GM19397 (cell line): ENCODE measurements around the gene TCP11.

Source experiments
- ATAC-seq: cut with Tn5 transposase; IDR thresholded peaks from one replicate; pipeline ENCODE4 v1.9.1; 2021; ENCODE audit warnings: mild to moderate bottlenecking, moderate library complexity; ENCODE audit not compliant: unreplicated experiment

The TCP11 gene

GRCh38 chr6:35083507-35083906 lies 57.6 kb downstream of the TCP11 start:
- no peak for ATAC-seq

DNA sequence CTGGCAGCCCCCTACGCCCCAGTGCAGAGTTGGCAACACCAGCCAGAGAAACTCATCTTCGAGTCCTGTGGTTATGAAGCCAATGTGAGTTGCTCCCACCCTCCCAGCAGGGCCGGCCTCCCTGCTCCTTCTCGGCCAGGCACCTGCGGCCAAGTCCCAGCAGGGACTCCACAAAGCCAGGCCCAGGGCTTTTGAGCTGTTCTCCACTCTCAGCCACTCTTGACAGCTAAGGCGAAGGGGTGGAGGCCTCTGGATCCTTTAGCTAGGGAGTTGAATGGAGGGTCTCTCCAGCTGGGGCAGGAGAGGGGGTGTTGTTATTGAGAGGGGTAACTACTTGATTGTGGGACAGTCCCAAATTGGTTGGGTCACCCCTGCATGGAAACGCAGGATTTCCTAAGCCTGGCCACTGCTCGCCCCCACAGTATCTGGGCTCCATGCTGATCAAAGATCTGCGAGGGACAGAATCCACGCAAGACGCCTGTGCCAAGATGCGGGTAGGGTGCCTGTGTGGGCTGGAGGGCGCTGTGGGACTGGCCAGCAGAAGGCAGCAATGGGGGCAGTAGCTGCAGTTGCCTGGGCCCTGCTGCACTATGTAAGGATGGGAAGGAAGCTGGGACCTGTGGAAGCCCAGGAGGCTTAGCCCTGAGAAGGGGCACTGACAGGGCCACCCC lies 58.3 kb downstream of the TCP11 start:
- ATAC-seq: no peak

DNA sequence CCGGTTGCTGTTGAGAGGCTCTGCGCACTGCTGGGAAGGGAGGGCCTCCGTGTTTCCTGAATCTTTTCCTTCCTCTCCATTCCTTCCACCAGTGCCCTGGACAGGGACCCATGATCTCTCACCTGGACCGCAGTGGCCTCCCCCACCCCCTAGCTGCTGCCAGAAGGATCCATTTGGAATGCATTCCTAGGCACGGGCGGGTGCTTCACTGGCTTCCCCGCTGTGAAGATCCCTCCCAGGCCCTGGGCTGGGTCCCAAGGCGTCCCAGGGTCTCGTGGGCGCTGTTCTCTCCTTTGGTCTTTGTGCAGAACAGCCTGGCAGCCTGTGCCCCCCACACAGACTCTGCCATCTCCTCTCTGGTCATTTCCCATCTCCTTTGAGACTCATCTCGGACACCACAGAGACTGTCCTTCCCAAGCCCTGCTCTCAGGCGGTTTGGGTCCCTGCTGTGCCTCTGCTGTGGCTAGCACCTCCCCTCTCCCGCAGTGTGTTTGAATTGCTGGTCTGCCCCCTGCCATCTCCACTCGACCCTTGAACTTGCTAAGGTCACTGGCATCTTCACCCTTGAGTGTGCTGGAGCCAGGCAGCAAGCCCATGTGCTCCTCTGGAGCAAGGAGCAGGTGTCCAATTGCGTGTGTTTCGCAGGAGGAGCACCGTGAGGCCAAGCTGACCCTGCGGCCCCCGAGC lies 59.0 kb downstream of the TCP11 start:
- ATAC-seq: no peak

DNA sequence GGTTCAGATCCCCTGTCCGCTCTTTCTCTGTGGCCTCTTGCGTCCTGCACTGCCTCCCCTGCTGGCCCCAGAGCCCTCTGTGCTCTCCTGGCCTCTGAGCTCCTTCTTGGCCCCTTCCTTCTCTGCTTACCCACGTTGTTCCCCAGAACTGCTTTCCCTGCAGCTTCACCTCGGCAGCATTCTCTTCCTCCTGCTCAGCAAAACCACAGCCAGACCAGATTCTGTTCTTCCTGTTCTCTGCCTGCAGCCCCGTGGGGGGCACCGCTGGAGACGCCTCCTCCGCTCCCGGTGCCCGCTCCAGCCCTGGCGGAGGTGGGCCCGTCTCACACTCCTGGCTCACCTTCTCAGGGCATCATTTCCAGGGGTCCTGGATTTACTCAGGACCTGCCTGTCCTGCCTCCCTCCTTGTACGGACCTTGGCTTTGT lies 59.7 kb downstream of the TCP11 start:
- ATAC-seq: no peak

- ATAC-seq: no peak
These were observed 60.2 kb downstream of the TCP11 start for GRCh38 chr6:35080821-35081425.

- no peak for ATAC-seq
These were observed 61.0 kb downstream of the TCP11 start for GRCh38 chr6:35080016-35080680.

DNA sequence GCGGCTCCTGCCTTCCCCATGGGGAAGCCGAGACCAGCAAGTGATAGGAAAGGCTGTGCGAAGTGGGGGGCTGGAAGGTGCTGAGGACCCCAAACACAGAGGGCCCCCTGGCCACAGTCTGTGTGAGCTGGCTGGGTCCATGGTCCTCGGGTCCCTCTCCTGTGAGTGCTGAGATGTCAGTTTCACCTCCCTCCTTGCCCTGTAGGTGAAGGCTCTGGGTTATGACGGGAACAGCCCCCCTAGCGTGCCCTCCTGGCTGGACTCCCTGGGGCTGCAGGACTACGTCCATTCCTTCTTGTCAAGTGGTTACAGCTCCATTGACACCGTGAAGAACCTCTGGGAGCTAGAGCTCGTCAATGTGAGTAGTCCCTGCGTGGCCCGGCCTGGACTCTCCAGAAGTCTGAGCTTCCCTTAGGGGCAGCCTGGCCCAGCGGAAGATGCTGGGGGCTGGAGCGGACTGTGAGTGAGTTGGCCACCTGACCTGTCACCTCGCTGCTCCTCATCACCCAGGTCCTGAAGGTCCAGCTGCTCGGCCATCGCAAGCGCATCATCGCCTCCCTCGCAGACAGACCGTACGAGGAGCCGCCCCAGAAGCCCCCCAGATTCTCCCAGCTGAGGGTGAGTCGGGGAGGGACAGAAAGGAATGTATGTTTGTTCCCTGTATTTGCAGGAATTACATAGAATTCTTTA lies 61.7 kb downstream of the TCP11 start:
- no peak for ATAC-seq

- no peak for ATAC-seq
These were observed 62.2 kb downstream of the TCP11 start for GRCh38 chr6:35078896-35079295.

GRCh38 chr6:35078226-35078850 lies 62.8 kb downstream of the TCP11 start:
- ATAC-seq: no peak

DNA sequence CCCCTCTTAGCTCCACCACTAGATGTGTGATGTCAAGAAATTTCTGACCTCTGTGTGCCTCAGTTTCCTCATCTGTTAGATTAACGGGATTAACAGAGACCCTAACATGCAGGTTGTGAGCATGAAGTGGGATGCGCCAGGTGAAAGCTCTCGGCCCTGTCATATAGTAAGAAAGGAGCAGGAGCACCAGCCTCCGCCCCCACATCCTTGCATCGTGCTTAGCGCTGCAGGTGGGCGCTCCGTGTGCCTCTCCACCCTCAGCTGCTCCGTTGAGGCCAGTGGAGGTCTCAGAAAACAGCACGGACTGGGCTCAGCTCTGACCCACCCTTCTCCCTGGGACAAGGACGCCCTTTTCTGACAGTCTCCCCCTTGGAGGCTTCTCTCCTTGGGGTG lies 63.4 kb downstream of the TCP11 start:
- no peak for ATAC-seq

- ATAC-seq: no peak
These were observed 64.0 kb downstream of the TCP11 start for GRCh38 chr6:35076997-35077712.

DNA sequence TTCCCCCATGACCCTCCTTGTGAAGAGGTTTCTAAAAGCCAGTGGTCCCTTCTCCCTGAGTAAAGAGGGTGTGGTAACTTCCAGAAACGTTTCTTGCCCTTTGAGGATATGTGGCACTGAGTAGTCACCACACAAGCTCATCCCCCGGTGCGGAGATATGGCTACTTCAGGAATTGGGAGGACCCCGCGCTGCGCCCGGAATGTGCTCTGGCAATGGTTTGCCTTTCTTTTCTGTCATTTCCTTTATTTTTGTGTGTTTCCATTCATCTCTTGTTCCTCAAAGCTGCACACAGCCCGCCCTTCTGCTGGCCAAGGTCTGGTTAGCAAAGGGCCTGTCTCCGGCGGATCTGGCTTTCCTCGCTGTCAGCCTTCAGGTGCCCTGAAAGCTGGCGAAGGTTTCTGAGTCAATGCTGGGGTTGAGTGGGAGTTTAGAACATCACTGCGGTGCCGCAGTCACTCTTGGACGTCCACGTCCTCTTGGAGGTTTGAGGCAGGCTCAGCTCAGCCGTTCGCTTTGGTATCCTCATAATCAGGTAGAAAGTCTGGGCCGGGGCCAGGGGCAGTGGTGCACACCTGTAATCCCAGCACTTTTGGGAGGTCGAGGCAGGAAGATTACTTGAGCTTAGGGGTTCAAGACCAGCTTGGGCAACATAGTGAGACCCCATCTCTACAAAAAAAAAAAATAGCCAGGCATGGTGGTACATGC lies 67.2 kb downstream of the TCP11 start:
- no peak for ATAC-seq

GRCh38 chr6:35073211-35073610 lies 67.9 kb downstream of the TCP11 start:
- ATAC-seq: no peak

DNA sequence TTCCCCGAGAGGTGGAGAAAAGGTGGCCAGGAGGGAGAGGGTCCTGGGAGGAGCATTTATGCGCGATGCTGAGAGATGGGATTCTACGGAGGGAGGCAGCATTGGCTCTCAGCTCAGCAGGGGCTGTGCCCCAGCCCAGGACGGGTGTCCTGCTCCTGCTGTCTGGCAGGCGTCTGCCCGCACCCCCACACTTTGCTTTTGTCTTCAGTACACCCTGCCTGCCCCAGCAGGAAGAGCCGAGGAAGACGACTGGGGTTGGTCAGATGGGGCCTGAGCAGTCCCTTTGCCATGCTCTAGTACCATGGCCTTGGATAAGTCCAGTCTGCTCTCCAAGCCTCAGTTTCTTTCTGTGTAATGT lies 68.5 kb downstream of the TCP11 start:
- ATAC-seq: no peak

DNA sequence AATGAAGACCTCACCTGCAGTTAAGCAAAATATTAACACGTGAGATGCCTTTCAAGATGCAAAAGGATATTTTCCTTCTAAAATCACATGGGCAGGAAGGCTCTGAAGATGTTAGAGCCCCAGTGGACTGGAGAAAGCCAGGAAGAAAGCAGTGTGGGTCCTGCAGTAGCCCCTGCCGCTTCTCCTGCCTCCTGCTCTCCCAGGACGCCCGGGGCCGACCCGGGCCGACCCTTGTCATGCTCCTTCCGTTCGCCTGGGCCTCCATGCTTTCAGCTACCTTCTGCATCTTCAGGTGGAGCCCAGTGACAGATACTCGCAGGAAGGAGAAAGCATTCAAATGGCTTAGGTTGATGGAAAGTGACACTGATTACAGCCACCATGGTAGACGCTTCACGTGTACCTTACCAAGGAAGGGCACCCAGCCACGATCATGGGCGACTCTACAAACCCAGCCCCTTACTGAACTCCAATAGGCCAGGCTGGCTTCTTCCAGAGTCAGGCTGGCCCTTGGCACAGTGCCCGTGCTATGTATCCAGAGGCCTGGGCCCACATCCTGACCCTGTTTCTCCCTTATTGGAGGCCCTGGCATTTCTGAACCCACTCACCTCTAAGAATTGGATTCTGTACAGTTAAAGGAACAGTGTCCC lies 69.0 kb downstream of the TCP11 start:
- ATAC-seq: no peak

DNA sequence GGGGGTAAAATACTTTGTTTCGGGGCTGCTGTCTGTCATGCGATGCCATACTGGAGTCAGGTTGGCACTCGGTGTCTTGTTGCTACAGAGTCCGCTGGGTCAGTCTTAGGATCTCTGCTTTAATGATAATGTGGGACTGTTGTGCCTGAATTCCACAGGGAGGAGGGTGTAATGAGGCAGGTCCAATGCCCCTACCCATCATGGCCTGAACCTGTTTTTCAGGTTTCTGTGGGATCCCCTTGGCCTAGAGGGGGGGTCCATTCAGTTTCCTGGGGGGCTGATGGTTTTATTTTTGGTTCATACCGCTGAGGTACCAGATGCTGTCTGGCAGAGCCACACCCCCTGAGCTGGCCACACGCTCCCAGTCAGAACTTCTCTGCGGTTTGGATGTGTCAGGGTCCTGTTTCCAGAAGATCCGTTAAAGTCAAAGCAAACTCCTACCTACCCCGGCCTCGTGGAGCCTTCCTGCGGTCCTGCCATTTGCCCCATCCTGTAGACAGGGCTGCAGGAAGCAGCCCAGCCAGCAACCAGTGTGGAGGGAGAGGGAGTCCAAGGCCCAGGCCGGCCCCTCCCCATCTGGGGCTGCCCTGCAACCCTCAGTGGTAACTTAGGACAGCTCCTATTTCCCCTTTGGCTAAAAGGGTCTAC lies 69.7 kb downstream of the TCP11 start:
- ATAC-seq: no peak

GRCh38 chr6:35070111-35070510 lies 71.0 kb downstream of the TCP11 start:
- ATAC-seq: no peak

- ATAC-seq: no peak
These were observed 71.9 kb downstream of the TCP11 start for GRCh38 chr6:35069262-35069661.

- ATAC-seq: no peak
These were observed 72.5 kb downstream of the TCP11 start for GRCh38 chr6:35068644-35069043.
